CD4-positive, alpha-beta T cell treated with Interferon gamma for 1 hour (primary cell): ENCODE measurements around the gene SESTD1.

Source experiments
- DNase-seq: peaks from one replicate; pipeline ENCODE4 v3.0.0-alpha.2; 2020

The SESTD1 gene, protein sequence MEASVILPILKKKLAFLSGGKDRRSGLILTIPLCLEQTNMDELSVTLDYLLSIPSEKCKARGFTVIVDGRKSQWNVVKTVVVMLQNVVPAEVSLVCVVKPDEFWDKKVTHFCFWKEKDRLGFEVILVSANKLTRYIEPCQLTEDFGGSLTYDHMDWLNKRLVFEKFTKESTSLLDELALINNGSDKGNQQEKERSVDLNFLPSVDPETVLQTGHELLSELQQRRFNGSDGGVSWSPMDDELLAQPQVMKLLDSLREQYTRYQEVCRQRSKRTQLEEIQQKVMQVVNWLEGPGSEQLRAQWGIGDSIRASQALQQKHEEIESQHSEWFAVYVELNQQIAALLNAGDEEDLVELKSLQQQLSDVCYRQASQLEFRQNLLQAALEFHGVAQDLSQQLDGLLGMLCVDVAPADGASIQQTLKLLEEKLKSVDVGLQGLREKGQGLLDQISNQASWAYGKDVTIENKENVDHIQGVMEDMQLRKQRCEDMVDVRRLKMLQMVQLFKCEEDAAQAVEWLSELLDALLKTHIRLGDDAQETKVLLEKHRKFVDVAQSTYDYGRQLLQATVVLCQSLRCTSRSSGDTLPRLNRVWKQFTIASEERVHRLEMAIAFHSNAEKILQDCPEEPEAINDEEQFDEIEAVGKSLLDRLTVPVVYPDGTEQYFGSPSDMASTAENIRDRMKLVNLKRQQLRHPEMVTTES

DNA sequence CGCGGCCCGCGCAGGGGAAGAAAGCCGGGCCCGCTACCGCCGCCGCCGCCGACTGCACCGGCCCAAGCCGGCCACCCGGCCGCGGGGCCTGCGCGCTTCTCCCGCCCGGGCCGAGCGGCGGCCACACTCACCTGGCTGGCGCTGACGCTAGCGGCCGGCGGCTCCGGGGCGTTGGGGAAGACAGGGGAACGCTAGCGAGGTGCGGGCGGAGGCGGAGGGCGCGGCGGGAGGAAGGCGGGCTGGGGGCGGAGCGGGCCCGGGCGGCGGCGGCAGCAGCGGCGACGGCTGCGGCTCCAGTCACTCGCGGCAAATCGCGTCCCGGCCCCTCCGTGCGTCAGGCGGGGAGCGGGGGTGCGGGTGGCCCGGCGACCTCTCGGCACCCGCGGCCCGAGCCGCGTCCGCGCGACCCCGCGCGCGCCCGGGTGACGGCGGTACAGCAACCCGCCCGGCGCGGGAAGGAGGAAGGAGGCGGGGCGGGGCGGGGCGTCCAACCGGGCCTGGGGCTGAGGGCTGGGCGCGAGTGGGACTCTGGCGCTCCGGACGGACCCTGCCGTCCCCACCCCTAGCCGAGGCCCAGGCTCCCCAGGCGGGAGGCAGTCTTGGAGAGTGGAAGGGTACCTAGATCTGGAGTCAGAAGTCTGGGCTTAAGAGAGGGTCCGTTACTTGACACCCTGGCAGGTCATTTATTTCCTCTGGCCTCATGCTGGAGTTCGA is at the start of gene SESTD1:
Gene SESTD1, minus strand, starts transcription at position 465 of the 714 bp plus-strand sequence. CDS start 72,991 bp downstream, outside the sequence.
- DNase-seq: peak; percentile 58

DNA sequence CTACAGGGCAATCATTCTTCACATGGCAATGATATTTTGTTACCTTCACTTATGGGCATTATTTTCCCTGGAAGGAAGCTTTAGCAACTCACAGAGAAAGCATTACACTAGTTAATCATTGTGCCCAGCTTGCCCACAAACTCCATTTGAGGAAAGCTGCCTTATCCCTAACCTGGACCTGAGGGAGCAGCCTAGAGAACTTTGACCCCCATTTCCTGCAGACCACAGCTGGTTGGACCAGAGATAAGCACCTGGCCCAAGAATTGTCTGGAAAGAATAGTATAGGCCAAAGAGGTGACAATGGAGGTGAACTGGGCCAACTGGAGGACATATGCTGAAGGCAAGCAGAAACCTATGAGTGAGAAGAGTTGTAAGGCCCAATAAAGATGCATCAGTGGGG is 48.4 kb upstream of the SESTD1 start:
- no peak for DNase-seq

DNA sequence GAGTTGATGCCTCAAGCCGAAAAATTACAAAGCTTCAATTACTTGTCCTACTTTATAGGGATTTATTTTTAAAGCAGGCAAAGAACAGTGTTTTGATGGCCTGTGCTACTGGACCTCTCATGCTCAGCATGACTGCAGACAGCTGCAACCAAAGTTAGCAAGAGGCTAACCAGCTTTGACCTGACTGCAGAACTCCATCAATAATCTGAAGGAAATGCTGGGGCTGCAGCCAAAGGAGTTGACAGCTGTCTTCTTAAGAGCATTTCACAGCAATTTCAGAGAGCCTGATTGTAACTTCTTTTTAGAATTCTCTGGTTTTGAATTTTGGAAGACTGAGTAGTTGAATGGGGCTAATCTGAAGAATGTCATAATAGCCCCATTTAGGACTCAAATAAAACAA is 46.5 kb upstream of the SESTD1 start:
- no peak for DNase-seq

DNA sequence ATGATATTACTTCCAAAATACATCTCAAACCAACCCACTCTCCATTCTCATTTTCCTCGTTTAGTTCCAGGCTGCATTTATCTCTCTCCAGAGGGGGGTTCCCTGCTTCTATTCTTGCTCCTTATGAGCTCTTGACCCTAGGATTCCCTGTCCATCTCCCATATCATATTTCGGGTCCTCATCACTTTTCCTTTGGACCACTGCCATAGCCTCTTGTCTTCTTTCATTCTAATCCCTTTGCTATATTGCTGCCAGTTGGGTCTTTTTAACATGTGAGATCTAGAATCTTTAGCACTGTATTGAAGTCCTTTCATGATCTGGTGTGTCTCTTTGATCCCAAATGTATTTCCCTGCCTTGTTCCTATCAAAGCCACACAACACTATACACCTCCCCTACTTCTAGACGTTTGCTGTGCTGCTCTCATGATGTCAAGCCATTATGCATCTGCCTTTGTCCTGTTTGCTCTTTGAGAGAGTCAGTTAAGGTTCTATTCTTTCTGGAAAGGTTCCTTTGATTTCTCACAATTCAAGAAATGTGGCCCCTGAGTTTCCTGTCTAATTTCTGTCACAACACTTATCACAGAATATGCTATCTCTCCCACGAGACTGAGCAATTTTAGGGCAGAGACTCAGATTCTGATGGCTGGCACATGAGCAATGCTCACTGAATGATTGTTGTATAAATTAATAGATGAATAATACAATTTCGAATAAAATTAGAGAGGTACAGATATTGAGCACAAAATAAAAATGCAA is 43.2 kb upstream of the SESTD1 start:
- DNase-seq: no peak

DNA sequence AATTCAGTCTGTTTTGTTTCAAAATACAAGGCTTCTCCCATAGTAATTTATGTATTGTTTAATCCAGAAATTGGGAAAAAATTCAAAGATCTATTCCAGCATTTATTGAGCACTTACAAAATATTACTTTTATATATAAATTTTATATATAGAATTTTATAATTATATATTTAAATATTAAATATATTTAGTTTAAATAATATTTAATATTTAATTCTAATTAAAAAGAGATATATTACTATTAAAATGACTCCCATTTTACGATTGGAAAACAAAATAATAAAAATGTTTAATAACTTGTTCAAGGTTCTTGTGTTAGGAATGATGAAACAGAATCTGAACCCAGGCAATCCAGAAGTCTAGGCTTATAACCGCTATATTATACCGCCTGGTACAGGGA is 40.5 kb upstream of the SESTD1 start:
- DNase-seq: no peak

DNA sequence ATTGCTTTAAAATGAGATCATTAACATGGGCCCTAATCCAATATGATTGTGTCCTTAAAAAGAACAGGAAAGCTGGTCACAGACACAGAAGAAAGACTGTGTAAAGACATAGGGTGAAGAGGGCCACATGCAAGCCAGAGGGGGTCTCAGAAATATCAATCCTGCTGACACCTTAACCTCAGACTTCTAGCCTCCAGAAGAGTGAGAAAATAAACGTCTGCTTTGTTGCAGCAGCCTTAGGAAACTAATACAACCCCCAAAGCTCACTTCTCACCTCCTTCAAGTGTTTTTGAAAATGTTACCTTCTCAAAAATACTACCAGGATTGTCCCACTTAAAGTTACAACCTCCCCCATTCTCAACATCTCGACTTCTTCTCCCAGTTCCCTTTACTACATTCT is 39.8 kb upstream of the SESTD1 start:
- no peak for DNase-seq

GRCh38 chr2:179302764-179303571 is 38.3 kb upstream of the SESTD1 start:
- DNase-seq: no peak

GRCh38 chr2:179302149-179302548 is 37.5 kb upstream of the SESTD1 start:
- no peak for DNase-seq

GRCh38 chr2:179298666-179299065 is 34.0 kb upstream of the SESTD1 start:
- no peak for DNase-seq

GRCh38 chr2:179297927-179298326 is 33.3 kb upstream of the SESTD1 start:
- no peak for DNase-seq

- DNase-seq: no peak
Measured at GRCh38 chr2:179290329-179290728, 25.7 kb upstream of the SESTD1 start.

DNA sequence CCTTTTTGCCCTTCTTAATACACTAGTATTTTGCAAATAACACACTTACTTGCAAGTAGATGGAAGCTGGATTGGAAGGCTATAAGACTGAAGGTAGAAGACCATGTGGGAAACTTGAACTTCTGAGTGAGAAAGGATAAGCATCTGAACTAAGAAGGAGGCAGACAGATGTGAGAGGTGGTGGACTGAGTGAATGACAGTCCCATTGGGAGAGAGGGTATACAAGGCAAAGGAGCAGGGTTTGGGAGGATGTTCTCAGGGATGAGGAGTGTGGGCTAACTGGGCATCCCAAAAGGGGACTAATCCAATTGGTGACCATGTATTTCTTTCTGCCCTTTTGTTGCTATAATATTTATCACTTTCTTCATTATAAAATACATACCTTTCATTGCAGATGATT is 20.4 kb upstream of the SESTD1 start:
- DNase-seq: no peak

DNA sequence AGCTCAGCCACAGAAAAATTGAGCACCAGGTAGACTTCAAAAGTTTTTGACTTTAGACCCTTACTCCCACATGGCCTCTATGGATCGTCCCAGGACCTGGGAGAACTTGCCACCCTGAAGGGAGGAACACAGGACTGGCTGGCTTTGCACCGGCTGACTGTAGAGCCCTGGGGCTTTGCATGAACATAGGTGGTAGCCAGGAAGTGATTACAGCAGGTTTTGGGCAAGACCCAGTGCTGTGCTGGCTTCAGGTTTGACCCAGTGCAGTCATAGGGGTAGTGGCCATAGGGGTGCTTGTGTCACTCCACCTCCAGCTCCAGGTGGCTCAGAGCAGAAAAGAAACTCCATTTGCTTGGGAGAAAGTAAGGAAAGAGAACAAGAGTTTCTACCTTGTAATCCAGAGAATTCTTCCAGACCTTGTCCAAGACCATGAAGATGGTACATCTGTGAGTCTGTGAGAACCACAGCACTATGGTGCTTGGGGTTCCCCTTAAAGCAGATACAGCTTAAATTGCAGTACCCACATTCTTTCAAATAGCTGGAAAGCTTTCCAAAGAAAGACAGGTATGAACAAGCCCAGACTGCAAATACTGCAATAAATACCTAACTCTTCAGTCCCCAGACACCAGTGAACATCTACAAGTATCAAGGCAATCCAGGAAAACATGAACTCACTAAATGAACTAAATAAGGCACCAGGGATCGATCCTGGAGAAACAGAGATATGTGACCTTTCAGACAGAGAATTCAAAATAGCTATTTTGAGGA is 13.0 kb upstream of the SESTD1 start:
- no peak for DNase-seq

DNA sequence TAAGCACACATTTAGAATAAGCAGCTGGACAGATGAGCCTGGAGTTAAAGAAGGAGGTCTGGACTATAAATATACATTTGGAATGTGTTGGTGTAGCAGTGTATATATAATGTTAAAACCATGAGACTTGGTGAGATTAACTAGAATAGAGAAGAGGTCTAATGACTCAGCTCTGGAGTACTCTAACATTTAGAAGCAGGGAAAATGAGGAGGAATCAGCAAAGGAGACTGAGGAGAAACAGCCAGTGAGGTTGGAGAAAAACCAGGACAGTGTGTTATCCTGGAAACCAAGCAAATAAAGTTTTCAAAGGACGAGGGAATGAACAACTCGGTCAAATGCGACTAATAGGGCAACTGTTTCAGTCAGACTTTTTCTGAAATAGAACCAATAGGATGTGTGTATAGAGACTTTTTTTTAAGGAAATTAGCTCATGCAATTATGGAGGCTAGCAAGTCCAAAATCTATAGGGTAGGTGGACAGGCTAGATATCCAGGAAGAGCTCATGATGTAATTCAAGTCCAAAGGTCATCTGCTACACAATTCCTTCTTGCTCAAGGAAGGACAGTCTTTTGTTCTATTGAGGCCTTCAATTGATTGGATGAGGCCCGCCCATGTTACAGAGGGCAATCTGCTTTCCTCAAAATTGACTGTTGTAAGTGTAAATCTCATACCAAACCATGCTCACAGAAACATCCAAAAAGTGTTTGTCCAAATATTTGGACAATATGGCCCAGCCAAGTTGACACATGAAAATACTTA is 10.8 kb upstream of the SESTD1 start:
- DNase-seq: no peak

DNA sequence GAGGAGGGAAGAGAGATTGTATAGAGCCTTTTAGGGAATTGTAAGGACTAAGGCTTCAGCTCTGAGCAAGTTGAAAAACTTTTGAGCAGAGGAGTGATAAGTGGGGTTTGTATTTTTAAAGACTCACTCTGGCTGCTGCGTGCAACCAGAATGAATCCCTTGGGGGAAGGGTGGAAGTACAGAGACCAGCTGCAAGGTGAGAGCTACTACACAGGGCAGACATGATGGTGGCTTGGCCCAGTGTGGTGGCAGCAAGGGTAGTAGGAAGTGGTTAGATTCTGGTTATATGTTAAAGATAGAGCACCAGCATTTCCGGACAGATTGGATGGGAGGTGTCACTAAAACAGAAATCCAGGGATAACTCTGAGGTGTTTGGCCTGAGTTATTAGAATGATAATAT is 10.1 kb upstream of the SESTD1 start:
- peak; percentile 41 for DNase-seq

DNA sequence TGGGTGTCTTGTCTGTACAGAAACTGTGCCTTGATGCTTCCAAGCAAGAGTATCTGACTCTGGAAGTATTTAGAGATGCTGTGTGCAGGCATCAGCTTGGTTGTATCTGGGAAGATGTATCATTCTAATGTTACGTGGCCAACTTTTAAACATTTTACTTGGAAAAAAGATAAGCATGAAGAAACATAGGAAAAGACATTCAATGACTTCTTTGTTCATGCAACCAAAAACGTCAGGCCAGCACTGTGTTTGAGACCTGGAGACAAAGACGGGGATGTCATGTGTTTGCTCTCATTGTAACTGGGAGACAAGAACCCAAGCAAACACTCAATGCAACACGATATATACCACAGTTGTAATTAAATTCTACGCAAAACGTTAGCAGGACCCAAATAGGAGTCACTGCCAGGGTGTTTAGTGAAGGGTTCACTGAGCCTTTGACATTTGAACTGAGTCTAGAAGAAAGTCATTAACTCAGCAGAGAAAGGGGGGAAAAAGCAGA is 8.9 kb upstream of the SESTD1 start:
- no peak for DNase-seq

GRCh38 chr2:179272406-179273192 is 8.0 kb upstream of the SESTD1 start:
- DNase-seq: no peak

GRCh38 chr2:179270689-179271088 is 6.1 kb upstream of the SESTD1 start:
- DNase-seq: no peak

- DNase-seq: peak; percentile 2
Measured at GRCh38 chr2:179268277-179268925, 3.8 kb upstream of the SESTD1 start.
